Keratinocyte (primary cell): ENCODE results near the gene PRPF38A. TPM values are rescaled to one million over a fixed set of nuclear protein-coding genes. Genes with fewer than 3 reads are reported as not detected.

Experiments used
- DNase-seq: peaks from one replicate; pipeline ENCODE4 v3.0.0-alpha.2; 2011; ENCODE audit warnings: low read depth, missing footprints, low spot score
- FAIRE-seq: peaks from 2 replicates; lab custom pipeline; 2011; peaks lifted over from hg19 to GRCh38; lab: Jason Lieb, UNC
- H2AFZ ChIP-seq: 2 replicates; pipeline ENCODE4 v1.6.0; 2012; ENCODE audit warnings: low read length, control low read depth, inconsistent platforms; ENCODE audit not compliant: control insufficient read depth
- H3K27ac ChIP-seq: 2 replicates; pipeline ENCODE4 v1.5.1; 2011; ENCODE audit warnings: low read length; ENCODE audit not compliant: control insufficient read depth, insufficient read depth
- H3K27me3 ChIP-seq: 3 replicates; pipeline ENCODE4 v1.6.0; 2011; ENCODE audit warnings: low read length; ENCODE audit not compliant: control insufficient read depth, insufficient read depth; ENCODE audit errors: extremely low read depth
- H3K36me3 ChIP-seq, 2 experiments: 2 replicates in 1 of 2; 3 replicates in 1 of 2; pipeline ENCODE4 v1.5.1; 2011; ENCODE audit warnings: low read length in 2 of 2, mild to moderate bottlenecking in 1 of 2; ENCODE audit not compliant: control insufficient read depth in 2 of 2, insufficient read depth in 2 of 2; ENCODE audit errors: extremely low read depth in 1 of 2
- H3K4me1 ChIP-seq: 3 replicates; pipeline ENCODE4 v1.5.1; 2011; ENCODE audit warnings: low read length; ENCODE audit not compliant: control insufficient read depth, insufficient read depth; ENCODE audit errors: extremely low read depth
- H3K4me2 ChIP-seq: 3 replicates; pipeline ENCODE4 v1.6.0; 2011; ENCODE audit warnings: low read depth, low read length; ENCODE audit not compliant: control insufficient read depth, insufficient read depth; ENCODE audit errors: extremely low read depth
- H3K4me3 ChIP-seq, 3 experiments: fragments of 200-600 bp in 1 of 3; sonication (generic) in 1 of 3; 2 replicates in 2 of 3; 3 replicates in 1 of 3; pipeline ENCODE4 v1.5.1; 2011 to 2016; ENCODE audit warnings: low read length in 3 of 3, mild to moderate bottlenecking in 3 of 3, control low read depth in 2 of 3, inconsistent platforms in 1 of 3, low read depth in 1 of 3, mixed read lengths in 1 of 3, mixed run types in 1 of 3, moderate library complexity in 1 of 3; ENCODE audit not compliant: control insufficient read depth in 2 of 3, insufficient read depth in 2 of 3; ENCODE audit errors: extremely low read depth in 1 of 3
- H3K79me2 ChIP-seq: 2 replicates; pipeline ENCODE4 v1.6.0; 2012; ENCODE audit warnings: low read length; ENCODE audit not compliant: control insufficient read depth, insufficient read depth
- H3K9ac ChIP-seq: 3 replicates; pipeline ENCODE4 v1.6.0; 2011; ENCODE audit warnings: low read length; ENCODE audit not compliant: control insufficient read depth, insufficient read depth; ENCODE audit errors: extremely low read depth
- H3K9me1 ChIP-seq: 3 replicates; pipeline ENCODE4 v1.6.0; 2011; ENCODE audit warnings: low read length; ENCODE audit not compliant: control insufficient read depth, insufficient read depth; ENCODE audit errors: extremely low read depth
- H3K9me3 ChIP-seq: 2 replicates; pipeline ENCODE4 v1.5.1; 2012; ENCODE audit warnings: low read depth, low read length; ENCODE audit not compliant: control insufficient read depth
- H4K20me1 ChIP-seq: 3 replicates; pipeline ENCODE4 v1.6.0; 2011; ENCODE audit warnings: low read length; ENCODE audit not compliant: control insufficient read depth, insufficient read depth; ENCODE audit errors: extremely low read depth
- CTCF ChIP-seq, 3 experiments: IDR thresholded peaks in 1 of 3; conservative IDR thresholded peaks in 1 of 3; optimal IDR thresholded peaks in 1 of 3; 2 replicates in 2 of 3; 3 replicates in 1 of 3; pipeline versions ENCODE3 to v1.5.1; 2011; ENCODE audit warnings: low read length in 3 of 3, mild to moderate bottlenecking in 3 of 3, moderate library complexity in 2 of 3, control low read depth in 1 of 3, inconsistent platforms in 1 of 3; ENCODE audit not compliant: insufficient read depth in 2 of 3; ENCODE audit errors: extremely low read depth in 1 of 3
- EZH2 ChIP-seq: IDR thresholded peaks from one replicate; pipeline ENCODE4 v1.6.1; 2012; ENCODE audit warnings: inconsistent platforms, mild to moderate bottlenecking, low read length, moderate library complexity
- dilution Hi-C: fragments of 300-500 bp; cut with MboI; formaldehyde crosslinking; loops from one replicate; pipeline ENCODE4 v1.7.0; 2020; ENCODE audit warnings: low sequenced_read_pairs; ENCODE audit not compliant: extremely low pct_ligation_motif_present
- polyA plus RNA-seq, 5 experiments: library from polyadenylated mRNA; depleted of rRNA in 3 of 5; stranded (reverse) in 3 of 5; stranded (forward) in 1 of 5; unstranded in 1 of 5; fragments of >200 nt; gene quantifications; 1 replicate in 1 of 5; 2 replicates in 3 of 5; 3 replicates in 1 of 5; pipeline versions ENCODE4 v1.2.1 to v1.2.3, GENCODE V29; 2011 to 2012; ENCODE audit warnings: missing spikeins in 2 of 5, low read depth in 1 of 5, low replicate concordance in 1 of 5

PRPF38A gene
- polyA plus RNA-seq, 1 donor (not counting 4 experiments of a cell fraction or from before 2014, with no cell fraction given): 29.5 TPM

- Histone ChIP-seq H3K27me3 (no peaks in the 10 kb centered on the region), H3K27ac (no peak overlapping the region), H3K79me2 (no peaks in the 10 kb centered on the region), H2AFZ (no peak overlapping the region), H3K9me1 (no peaks in the 10 kb centered on the region), H3K4me3 (no peak overlapping the region), H3K36me3 (peaks cover 4 to 5% of the 10 kb centered on the region in 2 experiments), H3K9me3 (no peaks in the 10 kb centered on the region), H3K9ac (no peak overlapping the region), H4K20me1 (no peaks in the 10 kb centered on the region), H3K4me2 (no peak overlapping the region), H3K4me1 (peaks cover 4% of the 10 kb centered on the region)
- TF ChIP-seq EZH2: no peak
- TF ChIP-seq CTCF (optimal IDR thresholded peaks at IDR 0.05 in 1 of 3, IDR thresholded peaks at IDR 0.05 in 1 of 3, conservative IDR thresholded peaks at IDR 0.05 in 1 of 3; ENCODE audit: extremely low read depth in 1 of 3, insufficient read depth in 2 of 3, low read length in 3 of 3): no peak
- no peak for FAIRE-seq
- dilution Hi-C loops: no loop called here
- no peak for DNase-seq
Measured at GRCh38 chr1:52424813-52425212, 20.4 kb downstream of the PRPF38A start.

GRCh38 chr1:52426371-52426770 is 22.0 kb downstream of the PRPF38A start:
- no peaks in the 10 kb centered on the region for H3K9me3 ChIP-seq
- H3K36me3 ChIP-seq: peaks cover 7 to 14% of the 10 kb centered on the region in 2 experiments
- H3K27me3 ChIP-seq: no peaks in the 10 kb centered on the region
- H4K20me1 ChIP-seq: no peaks in the 10 kb centered on the region
- no peak overlapping the region for H3K4me2 ChIP-seq
- H2AFZ ChIP-seq: no peak overlapping the region
- no peak for DNase-seq
- FAIRE-seq: no peak
- no peaks in the 10 kb centered on the region for H3K79me2 ChIP-seq
- no peaks in the 10 kb centered on the region for H3K9me1 ChIP-seq
- dilution Hi-C loops: no loop called here
- H3K4me3 ChIP-seq: no peak overlapping the region
- H3K9ac ChIP-seq: no peak overlapping the region
- no peak overlapping the region for H3K27ac ChIP-seq
- H3K4me1 ChIP-seq: peaks cover 4% of the 10 kb centered on the region
- TF ChIP-seq EZH2 (no peak), CTCF (optimal IDR thresholded peaks at IDR 0.05 in 1 of 3, IDR thresholded peaks at IDR 0.05 in 1 of 3, conservative IDR thresholded peaks at IDR 0.05 in 1 of 3; ENCODE audit: extremely low read depth in 1 of 3, insufficient read depth in 2 of 3, low read length in 3 of 3) (no peak)
